Measurements from ENCODE around the gene CPED1.
"Not testable (repeated sequence)": the region's sequence is repeated elsewhere in the genome, so short reads cannot be mapped to it uniquely, and the experiment has no call there.

CPED1 gene

GRCh38 chr7:121205777-121206176 lies 217.3 kb downstream of the CPED1 start:
- Histone ChIP-seq H2AFZ (ENCODE audit: low read depth, low read length) (no peak overlapping the region), H3K4me3 (ENCODE audit: low read length) (no peak overlapping the region), H3K9me3 (ENCODE audit: low read length) (no peaks in the 10 kb centered on the region), H3K36me3 (ENCODE audit: insufficient read depth, low read length) (no peaks in the 10 kb centered on the region), H3K4me1 (ENCODE audit: insufficient read depth, low read length) (no peaks in the 10 kb centered on the region), H3K27me3 (ENCODE audit: insufficient read depth, low read length) (no peaks in the 10 kb centered on the region)

DNA sequence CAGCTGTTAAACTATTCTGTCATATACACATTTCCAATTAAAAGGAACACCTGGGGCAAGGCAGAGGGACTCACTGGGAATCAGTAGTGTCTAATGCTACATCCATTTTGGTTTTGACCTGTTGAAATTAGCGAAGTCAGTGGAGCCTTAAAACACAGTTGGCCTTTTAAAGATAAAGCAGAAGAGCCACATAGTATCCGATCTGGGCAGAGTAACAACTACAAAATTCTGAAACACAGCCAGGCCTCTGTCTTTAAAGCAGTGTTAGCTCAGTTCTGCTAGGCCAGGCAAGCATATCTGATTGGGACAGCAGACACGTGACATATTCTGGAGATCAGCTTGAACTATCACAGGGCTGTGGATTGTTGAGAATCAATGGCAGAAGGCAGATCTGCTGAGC lies 222.7 kb downstream of the CPED1 start:
- Histone ChIP-seq H3K4me1 (ENCODE audit: insufficient read depth, low read length) (no peaks in the 10 kb centered on the region), H3K9me3 (ENCODE audit: low read length) (no peaks in the 10 kb centered on the region), H3K36me3 (ENCODE audit: insufficient read depth, low read length) (no peaks in the 10 kb centered on the region), H3K4me3 (ENCODE audit: low read length) (no peak overlapping the region), H2AFZ (ENCODE audit: low read depth, low read length) (no peak overlapping the region), H3K27me3 (ENCODE audit: insufficient read depth, low read length) (peaks cover 3% of the 10 kb centered on the region)

- H3K36me3 ChIP-seq (ENCODE audit: insufficient read depth, low read length), result no peaks in the 10 kb centered on the region
- no peak overlapping the region for H3K4me3 ChIP-seq (ENCODE audit: low read length)
- H3K27me3 ChIP-seq (ENCODE audit: insufficient read depth, low read length), result peaks cover 3% of the 10 kb centered on the region
- H3K4me1 ChIP-seq (ENCODE audit: insufficient read depth, low read length), result no peaks in the 10 kb centered on the region
- no peak overlapping the region for H2AFZ ChIP-seq (ENCODE audit: low read depth, low read length)
- no peaks in the 10 kb centered on the region for H3K9me3 ChIP-seq (ENCODE audit: low read length)
These were observed 223.5 kb downstream of the CPED1 start for GRCh38 chr7:121212036-121212435.

DNA sequence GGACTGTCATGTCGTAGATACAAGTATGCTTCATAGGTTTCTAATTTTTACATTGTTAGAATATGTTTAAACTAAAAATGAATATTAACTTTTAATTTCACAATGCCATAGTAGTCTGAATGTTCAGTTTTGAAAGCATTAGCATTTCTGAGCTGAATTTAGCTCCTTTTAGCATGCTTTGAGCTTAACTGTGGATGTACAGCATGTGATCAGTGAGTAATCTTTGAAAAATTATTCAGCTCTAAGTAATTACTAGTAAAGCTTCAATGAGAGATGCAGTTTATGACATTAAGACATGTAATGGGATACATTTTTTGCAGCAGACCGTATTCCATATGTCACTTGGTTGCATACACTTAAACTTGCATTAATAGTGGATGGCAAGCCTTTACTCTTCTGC lies 226.1 kb downstream of the CPED1 start:
- Histone ChIP-seq H3K4me1 (ENCODE audit: insufficient read depth, low read length) (no peaks in the 10 kb centered on the region), H3K36me3 (ENCODE audit: insufficient read depth, low read length) (no peaks in the 10 kb centered on the region), H3K27me3 (ENCODE audit: insufficient read depth, low read length) (peaks cover 3% of the 10 kb centered on the region), H3K9me3 (ENCODE audit: low read length) (no peaks in the 10 kb centered on the region), H3K4me3 (ENCODE audit: low read length) (no peak overlapping the region), H2AFZ (ENCODE audit: low read depth, low read length) (no peak overlapping the region)

DNA sequence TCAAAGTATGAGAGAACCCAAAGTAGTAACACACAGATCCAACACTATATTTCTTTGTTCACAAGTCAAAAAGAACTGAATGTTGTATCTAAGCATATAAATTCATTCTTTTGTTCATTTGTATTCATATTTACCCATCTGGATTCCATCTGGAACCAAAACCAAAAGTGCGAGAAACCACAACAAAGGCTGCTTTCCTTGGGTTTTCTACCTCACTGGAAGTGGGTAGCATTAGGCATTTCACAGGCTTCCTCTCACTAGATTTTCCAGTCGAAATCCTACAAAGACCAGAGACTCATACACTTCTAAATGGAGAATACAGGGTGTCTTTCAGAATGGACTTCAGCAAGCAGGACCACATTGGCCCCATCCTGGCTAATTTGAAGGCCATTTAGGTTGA lies 230.5 kb downstream of the CPED1 start:
- no peak overlapping the region for H2AFZ ChIP-seq (ENCODE audit: low read depth, low read length)
- no peak overlapping the region for H3K4me3 ChIP-seq (ENCODE audit: low read length)
- no peaks in the 10 kb centered on the region for H3K36me3 ChIP-seq (ENCODE audit: insufficient read depth, low read length)
- H3K27me3 ChIP-seq (ENCODE audit: insufficient read depth, low read length), result no peaks in the 10 kb centered on the region
- H3K4me1 ChIP-seq (ENCODE audit: insufficient read depth, low read length), result no peaks in the 10 kb centered on the region
- H3K9me3 ChIP-seq (ENCODE audit: low read length), result no peaks in the 10 kb centered on the region

- H3K36me3 ChIP-seq (ENCODE audit: insufficient read depth, low read length); H3K4me1 ChIP-seq (ENCODE audit: insufficient read depth, low read length); H3K27me3 ChIP-seq (ENCODE audit: insufficient read depth, low read length); H2AFZ ChIP-seq (ENCODE audit: low read depth, low read length); H3K4me3 ChIP-seq (ENCODE audit: low read length); H3K9me3 ChIP-seq (ENCODE audit: low read length): not testable (repeated sequence)
These were observed 232.6 kb downstream of the CPED1 start for GRCh38 chr7:121221108-121221507.

DNA sequence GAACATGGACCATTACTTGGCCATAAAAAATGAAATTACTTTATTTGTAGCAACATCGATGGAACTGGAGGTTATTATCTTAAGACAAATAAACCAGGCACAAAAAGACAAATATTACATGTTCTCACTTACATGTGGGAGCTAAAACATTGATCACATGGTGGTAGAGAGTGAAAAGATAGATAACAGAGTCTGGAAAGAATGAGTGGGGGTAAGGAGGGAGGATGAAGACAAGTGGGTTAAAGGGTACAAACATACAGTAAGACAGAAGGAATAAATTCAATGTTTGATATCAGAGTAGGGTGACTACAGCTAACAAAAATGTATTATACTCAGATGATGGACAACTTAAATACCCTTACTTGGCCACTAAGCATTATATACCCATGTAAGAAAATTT lies 240.3 kb downstream of the CPED1 start:
- H3K36me3 ChIP-seq (ENCODE audit: insufficient read depth, low read length), result no peaks in the 10 kb centered on the region
- no peaks in the 10 kb centered on the region for H3K27me3 ChIP-seq (ENCODE audit: insufficient read depth, low read length)
- H2AFZ ChIP-seq (ENCODE audit: low read depth, low read length), result no peak overlapping the region
- no peak overlapping the region for H3K4me3 ChIP-seq (ENCODE audit: low read length)
- H3K9me3 ChIP-seq (ENCODE audit: low read length), result no peaks in the 10 kb centered on the region
- no peaks in the 10 kb centered on the region for H3K4me1 ChIP-seq (ENCODE audit: insufficient read depth, low read length)

DNA sequence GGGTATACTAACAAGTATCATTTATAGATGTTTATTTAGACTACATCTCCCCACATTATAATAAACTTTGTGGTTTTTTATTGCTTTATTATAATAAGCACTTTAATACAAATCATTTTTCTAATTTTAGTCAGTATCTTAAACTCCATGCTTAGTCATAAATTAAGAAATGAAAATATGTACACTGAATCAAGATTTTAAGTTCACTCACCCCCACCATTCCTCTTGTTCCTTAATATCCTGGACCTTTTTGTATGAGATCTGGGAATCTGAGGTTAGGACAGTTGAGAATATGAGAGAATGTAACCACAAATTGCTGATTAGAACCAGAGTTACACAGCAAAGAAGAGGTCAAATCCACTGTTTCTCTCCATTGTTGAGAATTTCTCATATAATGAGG lies 246.7 kb downstream of the CPED1 start:
- no peak overlapping the region for H2AFZ ChIP-seq (ENCODE audit: low read depth, low read length)
- no peak overlapping the region for H3K4me3 ChIP-seq (ENCODE audit: low read length)
- H3K4me1 ChIP-seq (ENCODE audit: insufficient read depth, low read length), result no peaks in the 10 kb centered on the region
- no peaks in the 10 kb centered on the region for H3K36me3 ChIP-seq (ENCODE audit: insufficient read depth, low read length)
- no peaks in the 10 kb centered on the region for H3K27me3 ChIP-seq (ENCODE audit: insufficient read depth, low read length)
- no peaks in the 10 kb centered on the region for H3K9me3 ChIP-seq (ENCODE audit: low read length)

- Histone ChIP-seq H3K4me1 (ENCODE audit: insufficient read depth, low read length) (no peaks in the 10 kb centered on the region), H3K27me3 (ENCODE audit: insufficient read depth, low read length) (no peaks in the 10 kb centered on the region), H3K9me3 (ENCODE audit: low read length) (no peaks in the 10 kb centered on the region), H3K36me3 (ENCODE audit: insufficient read depth, low read length) (no peaks in the 10 kb centered on the region), H3K4me3 (ENCODE audit: low read length) (no peak overlapping the region), H2AFZ (ENCODE audit: low read depth, low read length) (no peak overlapping the region)
These were observed 249.1 kb downstream of the CPED1 start for GRCh38 chr7:121237601-121238000.

DNA sequence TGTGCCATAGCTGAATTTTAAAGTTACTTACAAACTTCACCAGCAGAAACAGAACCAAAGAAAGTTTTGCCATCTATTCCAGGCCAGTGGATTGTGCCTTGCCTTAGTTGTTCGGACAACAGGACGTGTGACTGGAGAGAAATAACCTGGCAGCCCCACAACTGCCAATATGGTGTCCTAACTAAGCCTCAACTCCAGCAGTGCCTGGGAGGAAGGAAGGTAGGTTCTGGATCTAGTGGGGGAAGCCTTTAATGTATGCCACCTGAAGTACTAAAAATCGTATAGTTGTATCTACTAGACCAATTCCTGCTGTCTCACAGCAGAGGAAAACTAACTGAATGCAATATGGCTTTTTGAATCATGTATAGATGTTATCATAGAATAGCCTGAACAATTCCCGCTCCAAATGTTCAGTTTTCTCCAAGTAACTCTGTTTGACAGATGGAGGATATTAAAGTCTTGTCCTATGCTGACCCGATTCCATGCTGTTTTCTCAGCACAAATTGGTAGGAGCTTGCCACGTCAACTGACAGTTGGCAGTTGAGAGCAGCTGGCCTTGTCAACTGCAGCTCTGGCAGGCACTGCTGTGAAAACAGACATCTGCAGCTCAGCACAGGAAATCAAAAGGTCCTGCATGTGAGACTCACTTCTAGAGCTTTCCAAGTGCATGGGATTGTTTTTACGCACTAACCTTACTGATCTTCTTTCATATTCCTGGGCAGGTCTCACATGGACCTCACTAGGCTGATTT lies 255.8 kb downstream of the CPED1 start:
- Histone ChIP-seq H2AFZ (ENCODE audit: low read depth, low read length) (no peak overlapping the region), H3K4me1 (ENCODE audit: insufficient read depth, low read length) (no peaks in the 10 kb centered on the region), H3K4me3 (ENCODE audit: low read length) (no peak overlapping the region), H3K27me3 (ENCODE audit: insufficient read depth, low read length) (no peaks in the 10 kb centered on the region), H3K9me3 (ENCODE audit: low read length) (no peaks in the 10 kb centered on the region), H3K36me3 (ENCODE audit: insufficient read depth, low read length) (no peaks in the 10 kb centered on the region)

- H3K4me3 ChIP-seq (ENCODE audit: low read length); H3K27me3 ChIP-seq (ENCODE audit: insufficient read depth, low read length); H3K4me1 ChIP-seq (ENCODE audit: insufficient read depth, low read length); H3K36me3 ChIP-seq (ENCODE audit: insufficient read depth, low read length); H2AFZ ChIP-seq (ENCODE audit: low read depth, low read length); H3K9me3 ChIP-seq (ENCODE audit: low read length): not testable (repeated sequence)
These were observed 262.9 kb downstream of the CPED1 start for GRCh38 chr7:121251367-121251766.

GRCh38 chr7:121252523-121253235 lies 264.2 kb downstream of the CPED1 start:
- not testable (repeated sequence) for H3K36me3 ChIP-seq (ENCODE audit: insufficient read depth, low read length); H2AFZ ChIP-seq (ENCODE audit: low read depth, low read length); H3K27me3 ChIP-seq (ENCODE audit: insufficient read depth, low read length); H3K9me3 ChIP-seq (ENCODE audit: low read length); H3K4me3 ChIP-seq (ENCODE audit: low read length); H3K4me1 ChIP-seq (ENCODE audit: insufficient read depth, low read length)

DNA sequence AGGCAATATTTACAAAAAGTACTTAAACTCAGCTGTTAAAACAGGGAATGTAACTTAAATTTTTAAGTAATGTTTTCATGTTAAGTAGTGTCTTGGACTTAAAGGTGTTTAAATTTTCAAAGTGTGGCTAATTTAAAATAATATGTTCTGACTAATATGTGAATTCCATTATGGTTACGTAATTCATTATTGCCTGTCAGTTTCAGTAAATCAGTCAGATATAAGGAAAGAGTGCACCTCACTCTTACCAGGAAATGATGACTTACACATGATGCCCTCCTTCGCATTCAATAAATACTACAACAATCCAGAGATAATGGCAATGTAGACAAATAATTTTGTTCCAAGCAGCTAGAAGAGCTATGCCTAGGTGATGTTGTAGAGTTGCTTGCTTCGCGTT lies 271.3 kb downstream of the CPED1 start:
- Histone ChIP-seq H2AFZ (ENCODE audit: low read depth, low read length) (no peak overlapping the region), H3K27me3 (ENCODE audit: insufficient read depth, low read length) (no peaks in the 10 kb centered on the region), H3K4me3 (ENCODE audit: low read length) (no peak overlapping the region)

More for the DNA sequence above, 271.3 kb downstream of the CPED1 start:
- Histone ChIP-seq H3K4me1 (ENCODE audit: insufficient read depth, low read length) (no peaks in the 10 kb centered on the region), H3K9me3 (ENCODE audit: low read length) (no peaks in the 10 kb centered on the region), H3K36me3 (ENCODE audit: insufficient read depth, low read length) (no peaks in the 10 kb centered on the region)

Data from neuron (in vitro differentiated cells).